IMR-90 (cell line): ENCODE results near the gene RBMS3. TPM values are rescaled to one million over a fixed set of nuclear protein-coding genes. Genes with fewer than 3 reads are reported as not detected.

Experiments used
- ATAC-seq: fragments of 200-7000 bp; cut with Tn5 transposase; 2 replicates; pipeline ENCODE4 v1.9.1; 2020; ENCODE audit warnings: low read depth, mild to moderate bottlenecking, moderate library complexity
- BruUV-seq: library from RNA; stranded (reverse); fragments of 400-500 nt; replicated peaks from 2 replicates; lab custom pipeline; 2021; lab: Mats Ljungman, UMichigan
- CTCF ChIA-PET: fragments of 300-600 bp; formaldehyde crosslinking; extraction: SDS; loops from one replicate; lab custom pipeline; 2021; ENCODE audit warnings: antibody characterized with exemption; lab: Yijun Ruan, JAX
- POLR2A ChIA-PET: fragments of 300-600 bp; sonication (Branson Sonifier 250); formaldehyde crosslinking; loops from one replicate; lab custom pipeline; 2022; ENCODE audit warnings: antibody characterized with exemption; ENCODE audit not compliant: unreplicated experiment; lab: Charles Lee
- DNase-seq: peaks from one replicate; pipeline ENCODE4 v3.0.0; 2013
- H2AFZ ChIP-seq: replicated peaks from 2 replicates; pipeline ENCODE3; 2013; ENCODE audit warnings: low read length, mild to moderate bottlenecking; ENCODE audit not compliant: poor library complexity
- H2AK5ac ChIP-seq: 2 replicates; pipeline ENCODE4 v1.6.1; 2013; ENCODE audit warnings: low read depth, low read length, inconsistent platforms
- H2AK9ac ChIP-seq: replicated peaks from 2 replicates; pipeline ENCODE3; 2013; ENCODE audit warnings: mild to moderate bottlenecking, low read depth, low read length, moderate library complexity; ENCODE audit not compliant: poor library complexity
- H2BK120ac ChIP-seq: 2 replicates; pipeline ENCODE4 v1.6.1; 2013; ENCODE audit warnings: low read depth, low read length, inconsistent platforms
- H2BK15ac ChIP-seq: 3 replicates; pipeline ENCODE4 v1.6.1; 2013; ENCODE audit warnings: low read depth, low read length, inconsistent platforms
- H2BK20ac ChIP-seq: 2 replicates; pipeline ENCODE4 v1.6.1; 2013; ENCODE audit warnings: low read depth, mild to moderate bottlenecking, inconsistent platforms, low read length, moderate library complexity
- H2BK5ac ChIP-seq: 2 replicates; pipeline ENCODE4 v1.6.1; 2013; ENCODE audit warnings: mild to moderate bottlenecking, low read depth, low read length, inconsistent platforms; ENCODE audit not compliant: poor library complexity, severe bottlenecking
- H3K14ac ChIP-seq: replicated peaks from 2 replicates; pipeline ENCODE4 v1.6.1; 2013; ENCODE audit warnings: low read depth, low read length, inconsistent platforms
- H3K18ac ChIP-seq: 2 replicates; pipeline ENCODE4 v1.6.1; 2013; ENCODE audit warnings: low read depth, low read length, control low read depth
- H3K23ac ChIP-seq: 2 replicates; pipeline ENCODE4 v1.6.1; 2013; ENCODE audit warnings: low read depth, low read length, inconsistent platforms
- H3K27ac ChIP-seq: 2 replicates; pipeline ENCODE4 v1.5.1; 2013; ENCODE audit warnings: mild to moderate bottlenecking, control low read depth, low read length; ENCODE audit not compliant: insufficient read depth
- H3K27me3 ChIP-seq: 2 replicates; pipeline ENCODE4 v1.6.1; 2013; ENCODE audit warnings: low read length; ENCODE audit not compliant: control insufficient read depth, insufficient read depth
- H3K36me3 ChIP-seq: 2 replicates; pipeline ENCODE4 v1.6.1; 2013; ENCODE audit warnings: low read length, mixed read lengths; ENCODE audit not compliant: control insufficient read depth, insufficient read depth
- H3K4ac ChIP-seq: 2 replicates; pipeline ENCODE4 v1.6.1; 2013; ENCODE audit warnings: low read depth, low read length, inconsistent platforms
- H3K4me1 ChIP-seq: 2 replicates; pipeline ENCODE4 v1.6.1; 2013; ENCODE audit warnings: low read length, mixed read lengths; ENCODE audit not compliant: control insufficient read depth, insufficient read depth
- H3K4me2 ChIP-seq: 2 replicates; pipeline ENCODE4 v1.6.1; 2013; ENCODE audit warnings: low read depth, mild to moderate bottlenecking, control low read depth, low read length, moderate library complexity
- H3K4me3 ChIP-seq: 2 replicates; pipeline ENCODE4 v1.5.1; 2013; ENCODE audit warnings: low read depth, mild to moderate bottlenecking, control low read depth, low read length, moderate library complexity; ENCODE audit not compliant: insufficient read depth
- H3K56ac ChIP-seq: 2 replicates; pipeline ENCODE4 v1.6.1; 2013; ENCODE audit warnings: low read length, inconsistent platforms; ENCODE audit not compliant: insufficient read depth; ENCODE audit errors: extremely low read depth
- H3K79me1 ChIP-seq, 2 experiments: 2 replicates each; pipeline ENCODE4 v1.6.1; 2013; ENCODE audit warnings: low read length in 2 of 2, inconsistent platforms in 1 of 2, low read depth in 1 of 2
- H3K9ac ChIP-seq: 2 replicates; pipeline ENCODE4 v1.6.1; 2013; ENCODE audit warnings: low read depth, low read length, control low read depth
- H3K9me1 ChIP-seq: 2 replicates; pipeline ENCODE4 v1.6.1; 2013; ENCODE audit warnings: low read length, inconsistent platforms; ENCODE audit not compliant: insufficient read depth
- H3K9me3 ChIP-seq: 2 replicates; pipeline ENCODE4 v1.6.1; 2013; ENCODE audit warnings: low read length; ENCODE audit not compliant: control insufficient read depth, insufficient read depth
- H4K20me1 ChIP-seq: 2 replicates; pipeline ENCODE4 v1.6.1; 2013; ENCODE audit warnings: low read length, inconsistent platforms; ENCODE audit not compliant: insufficient read depth
- H4K5ac ChIP-seq: 2 replicates; pipeline ENCODE4 v1.6.1; 2013; ENCODE audit warnings: mild to moderate bottlenecking, low read depth, low read length, control low read depth
- H4K8ac ChIP-seq, 2 experiments: 2 replicates each; pipeline ENCODE4 v1.6.1; 2013; ENCODE audit warnings: low read depth in 2 of 2, low read length in 2 of 2, control low read depth in 1 of 2, inconsistent platforms in 1 of 2
- H4K91ac ChIP-seq: 2 replicates; pipeline ENCODE4 v1.6.1; 2013; ENCODE audit warnings: low read depth, low read length, inconsistent platforms; ENCODE audit not compliant: insufficient read depth
- MAFK ChIP-seq: IDR thresholded peaks from 2 replicates; pipeline ENCODE4 v1.6.1; 2012; ENCODE audit warnings: low read depth, low read length, improper control_type of control experiment
- NFE2L2 ChIP-seq: fragments of 150-350 bp; IDR thresholded peaks from 2 replicates; pipeline ENCODE4 v1.6.1; 2016; ENCODE audit warnings: low read depth, mild to moderate bottlenecking, low read length
- POLR2A ChIP-seq: IDR thresholded peaks from 2 replicates; pipeline ENCODE4 v1.6.1; 2012; ENCODE audit warnings: mild to moderate bottlenecking, low read depth, low read length
- WGBS, 2 experiments: methylation state at CpG; one replicate each; pipeline versions ENCODE4 v1.1.5 to v1.1.7; 2013; ENCODE audit warnings: missing lambda C conversion rate in 2 of 2; ENCODE audit not compliant: insufficient read length in 1 of 2; ENCODE audit errors: extremely low coverage in 2 of 2; 5-methylcytosine and 5-hydroxymethylcytosine counted together
- dilution Hi-C: fragments of 300-500 bp; cut with HindIII; formaldehyde crosslinking; loops from one replicate; pipeline ENCODE4 v1.14.3; 2018; ENCODE audit warnings: low sequenced_read_pairs; ENCODE audit not compliant: unreplicated experiment
- in situ Hi-C: fragments of 300-500 bp; cut with MboI; formaldehyde crosslinking; loops from 3 replicates; pipeline ENCODE4 v1.14.3; 2019; ENCODE audit warnings: low sequenced_read_pairs, inconsistent platforms, mixed read lengths
- intact Hi-C: fragments of 100-400 bp; cut with micrococcal nuclease; formaldehyde crosslinking; loops from 2 replicates; pipeline ENCODE4 v1.10.0; 2022
- polyA plus RNA-seq, 3 experiments: library from polyadenylated mRNA; depleted of rRNA; stranded (reverse); fragments of >200 nt; gene quantifications; 2 replicates each; pipeline ENCODE4 v1.2.3, GENCODE V29; 2012; ENCODE audit warnings: low replicate concordance in 1 of 3
- total RNA-seq: library from RNA; depleted of rRNA; stranded (reverse); fragments of >200 nt; gene quantifications from 2 replicates; pipeline ENCODE4 v1.2.3, GENCODE V29; 2012

The RBMS3 gene
- total and polyA plus RNA-seq, 2 of the 4 experiments (the other 2 are of a cell fraction) = 15.2 to 127 TPM

DNA sequence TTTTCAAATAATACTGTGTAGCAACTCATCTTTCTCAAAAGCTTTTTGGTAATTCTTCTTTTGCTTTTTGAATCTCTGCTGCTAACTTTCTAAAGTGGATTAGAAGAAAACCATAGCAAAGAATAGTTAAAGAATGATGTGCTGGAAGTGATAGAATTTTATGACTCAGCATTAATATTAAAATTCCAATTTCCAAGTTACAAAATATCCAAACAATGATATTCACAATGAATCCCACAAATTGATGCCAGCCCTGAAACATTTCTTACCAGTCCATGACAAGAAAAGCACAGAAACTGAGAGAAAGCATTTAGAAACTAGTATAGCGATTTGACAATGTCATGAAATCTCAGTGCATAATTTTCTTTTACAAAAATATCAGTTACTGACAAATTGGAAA lies 482.2 kb downstream of the RBMS3 start:
- intact Hi-C loops = loop anchor here (2.0 to 10.0 kb wide), 3 partner anchors 621 to 1094 kb away; no protein-coding TSS in a partner anchor

More for the DNA sequence above, 482.2 kb downstream of the RBMS3 start:
- Histone ChIP-seq H3K18ac (no peak overlapping the region), H4K20me1 (no peaks in the 10 kb centered on the region), H3K4me3 (no peak overlapping the region), H3K4me2 (no peak overlapping the region), H2AK5ac (no peak overlapping the region), H3K36me3 (no peaks in the 10 kb centered on the region), H3K9ac (no peak overlapping the region), H2AFZ (no peak overlapping the region), H4K91ac (no peak overlapping the region), H3K9me3 (no peaks in the 10 kb centered on the region), H3K56ac (no peak overlapping the region), H3K27ac (no peak overlapping the region), H4K5ac (no peak overlapping the region), H3K4ac (no peak overlapping the region), H2BK120ac (no peak overlapping the region), H3K27me3 (no peaks in the 10 kb centered on the region), H3K23ac (no peak overlapping the region), H2AK9ac (no peak overlapping the region), H2BK15ac (no peak overlapping the region), H4K8ac (no peak overlapping the region), H3K9me1 (peaks cover 6% of the 10 kb centered on the region; the same call in 1 of the 2 replicates), H3K79me1 (peaks cover 8 to 10% of the 10 kb centered on the region in 2 experiments; a peak in 3 of 4 replicates), H3K14ac (no peak overlapping the region), H3K4me1 (peaks cover 11% of the 10 kb centered on the region), H2BK5ac (no peak overlapping the region), H2BK20ac (no peak overlapping the region)
- dilution Hi-C loops (no loop called here), in situ Hi-C loops (loop anchor here (10.0 kb wide), 2 partner anchors 478 to 848 kb away; partner anchors contain the start of gene RBMS3)
- BruUV-seq = no TSS peak
- no peak for ATAC-seq
- ChIA-PET POLR2A (no interaction called here), CTCF (interaction anchor here (1.7 kb wide), 1 partner anchor 67 kb away, joined by 5 read pairs; no protein-coding TSS in a partner anchor)
- TF ChIP-seq NFE2L2 (peak; percentile 86), MAFK (peak; percentile 81), POLR2A (no peak)
- WGBS, 2 experiments = no CpG with 5 or more reads among the region's 1 CpG
- DNase-seq = no peak
